Measurements from ENCODE around the gene DNASE1L3.
A peak's percentile ranks its signal among the peaks of the same experiment; 100 is the strongest.

Gene DNASE1L3

GRCh38 chr3:58167431-58168351 is 43.1 kb downstream of the DNASE1L3 start:
- H3K27ac Mint-ChIP-seq = no peak overlapping the region
- peaks cover 8% of the 10 kb centered on the region for H3K4me1 Mint-ChIP-seq
- ATAC-seq (peak; percentile 85), DNase-seq (peak; percentile 62 to 66)
- no peaks in the 10 kb centered on the region for H3K9me3 Mint-ChIP-seq
- H3K4me3 Mint-ChIP-seq = no peak overlapping the region
- no peaks in the 10 kb centered on the region for H3K27me3 Mint-ChIP-seq

- Mint-ChIP-seq H3K4me1 (peaks cover 17% of the 10 kb centered on the region), H3K27me3 (no peaks in the 10 kb centered on the region), H3K4me3 (no peak overlapping the region), H3K27ac (no peak overlapping the region), H3K9me3 (no peaks in the 10 kb centered on the region)
- no peak for DNase-seq
- no peak for ATAC-seq
Measured at GRCh38 chr3:58164906-58165821, 45.6 kb downstream of the DNASE1L3 start.

- no peaks in the 10 kb centered on the region for H3K27me3 Mint-ChIP-seq
- DNase-seq (no peak), ATAC-seq (no peak)
- peak overlapping the region in 1 of 2 donors; percentile 71 for H3K27ac Mint-ChIP-seq
- H3K4me1 Mint-ChIP-seq = peaks cover 17% of the 10 kb centered on the region
- H3K9me3 Mint-ChIP-seq = no peaks in the 10 kb centered on the region
- H3K4me3 Mint-ChIP-seq = no peak overlapping the region
Measured at GRCh38 chr3:58164199-58164879, 46.4 kb downstream of the DNASE1L3 start.

- H3K4me3 Mint-ChIP-seq = no peak overlapping the region
- peaks cover 17% of the 10 kb centered on the region for H3K4me1 Mint-ChIP-seq
- no peaks in the 10 kb centered on the region for H3K27me3 Mint-ChIP-seq
- DNase-seq (no peak), ATAC-seq (no peak)
- peak overlapping the region in 1 of 2 donors; percentile 27 for H3K27ac Mint-ChIP-seq
- H3K9me3 Mint-ChIP-seq = no peaks in the 10 kb centered on the region
Measured at GRCh38 chr3:58163234-58163633, 47.5 kb downstream of the DNASE1L3 start.

GRCh38 chr3:58161435-58162398 is 49.1 kb downstream of the DNASE1L3 start:
- Mint-ChIP-seq H3K4me1 (peaks cover 17% of the 10 kb centered on the region), H3K9me3 (no peaks in the 10 kb centered on the region), H3K4me3 (no peak overlapping the region), H3K27ac (peak overlapping the region in 1 of 2 donors; percentile 31), H3K27me3 (no peaks in the 10 kb centered on the region)
- ATAC-seq (no peak), DNase-seq (no peak)

- Mint-ChIP-seq H3K9me3 (no peaks in the 10 kb centered on the region), H3K4me1 (peaks cover 11% of the 10 kb centered on the region), H3K27ac (peak overlapping the region in 1 of 2 donors; percentile 66), H3K27me3 (no peaks in the 10 kb centered on the region), H3K4me3 (no peak overlapping the region)
- DNase-seq (no peak), ATAC-seq (no peak)
Measured at GRCh38 chr3:58160399-58160798, 50.4 kb downstream of the DNASE1L3 start.

GRCh38 chr3:58158442-58159153 is 52.2 kb downstream of the DNASE1L3 start:
- Mint-ChIP-seq H3K4me1 (peaks cover 9% of the 10 kb centered on the region), H3K9me3 (no peaks in the 10 kb centered on the region), H3K27me3 (no peaks in the 10 kb centered on the region), H3K27ac (no peak overlapping the region), H3K4me3 (no peak overlapping the region)
- DNase-seq (no peak), ATAC-seq (no peak)

- Mint-ChIP-seq H3K27me3 (no peaks in the 10 kb centered on the region), H3K4me1 (peaks cover 9% of the 10 kb centered on the region), H3K4me3 (no peak overlapping the region), H3K27ac (no peak overlapping the region), H3K9me3 (no peaks in the 10 kb centered on the region)
- DNase-seq (no peak), ATAC-seq (no peak)
Measured at GRCh38 chr3:58157700-58158099, 53.1 kb downstream of the DNASE1L3 start.

- no peaks in the 10 kb centered on the region for H3K27me3 Mint-ChIP-seq
- no peak for ATAC-seq
- H3K27ac Mint-ChIP-seq = no peak overlapping the region
Measured at GRCh38 chr3:58155838-58156237, 54.9 kb downstream of the DNASE1L3 start.

GRCh38 chr3:58154626-58155449 is 55.9 kb downstream of the DNASE1L3 start:
- Mint-ChIP-seq H3K4me1 (no peaks in the 10 kb centered on the region), H3K27me3 (no peaks in the 10 kb centered on the region), H3K9me3 (no peaks in the 10 kb centered on the region), H3K27ac (peak overlapping the region in 1 of 2 donors; percentile 94), H3K4me3 (no peak overlapping the region)
- DNase-seq = no peak
- ATAC-seq = no peak

More at GRCh38 chr3:58155838-58156237, 54.9 kb downstream of the DNASE1L3 start:
- no peak for DNase-seq
- H3K9me3 Mint-ChIP-seq = no peaks in the 10 kb centered on the region
- H3K4me1 Mint-ChIP-seq = no peaks in the 10 kb centered on the region
- H3K4me3 Mint-ChIP-seq = no peak overlapping the region

GRCh38 chr3:58153371-58153770 is 57.4 kb downstream of the DNASE1L3 start:
- Mint-ChIP-seq H3K4me1 (no peaks in the 10 kb centered on the region), H3K27me3 (no peaks in the 10 kb centered on the region), H3K9me3 (no peaks in the 10 kb centered on the region), H3K27ac (peak overlapping the region in 1 of 2 donors; percentile 75), H3K4me3 (no peak overlapping the region)
- no peak for DNase-seq
- no peak for ATAC-seq

GRCh38 chr3:58152225-58153015 is 58.4 kb downstream of the DNASE1L3 start:
- Mint-ChIP-seq H3K4me3 (no peak overlapping the region), H3K4me1 (no peaks in the 10 kb centered on the region), H3K9me3 (no peaks in the 10 kb centered on the region), H3K27ac (peak overlapping the region in 1 of 2 donors; percentile 61), H3K27me3 (no peaks in the 10 kb centered on the region)
- DNase-seq (no peak), ATAC-seq (no peak)
